Naive B cell (primary cell): ENCODE results near the gene SPI1. TPM values are rescaled to one million over a fixed set of nuclear protein-coding genes. Genes with fewer than 3 reads are reported as not detected.

Experiments
- ATAC-seq, 2 donors: fragments of 150-1000 bp; cut with Tn5 transposase; 2 replicates each; pipeline ENCODE4 v1.10.0; 2021; ENCODE audit warnings: low read depth in 2 of 2, mild to moderate bottlenecking in 2 of 2, moderate library complexity in 2 of 2
- DNase-seq: peaks from one replicate; pipeline ENCODE4 v3.0.0; 2022
- H3K27ac Mint-ChIP-seq, 6 donors: one replicate each; pipeline ENCODE4 v1.8.0; 2020 to 2022; ENCODE audit warnings: mild to moderate bottlenecking in 6 of 6, mixed read lengths in 6 of 6, moderate library complexity in 5 of 6, inconsistent platforms in 2 of 6
- H3K27me3 Mint-ChIP-seq, 3 donors: one replicate each; pipeline ENCODE4 v1.8.0; 2021 to 2022; ENCODE audit warnings: mixed read lengths in 3 of 3, mild to moderate bottlenecking in 1 of 3
- H3K36me3 Mint-ChIP-seq, 2 donors: one replicate each; pipeline ENCODE4 v1.8.0; 2020 to 2022; ENCODE audit warnings: mixed read lengths in 2 of 2, inconsistent platforms in 1 of 2, mild to moderate bottlenecking in 1 of 2
- H3K4me1 Mint-ChIP-seq, 3 donors: one replicate each; pipeline ENCODE4 v1.8.0; 2020 to 2022; ENCODE audit warnings: mixed read lengths in 3 of 3, inconsistent platforms in 1 of 3, mild to moderate bottlenecking in 1 of 3, moderate library complexity in 1 of 3
- H3K4me3 Mint-ChIP-seq, 8 donors: one replicate each; pipeline ENCODE4 v1.8.0; 2020 to 2022; ENCODE audit warnings: mild to moderate bottlenecking in 8 of 8, mixed read lengths in 8 of 8, moderate library complexity in 8 of 8, inconsistent platforms in 2 of 8
- H3K9me3 Mint-ChIP-seq, 7 donors: one replicate each; pipeline ENCODE4 v1.8.0; 2020 to 2022; ENCODE audit warnings: mixed read lengths in 7 of 7, mild to moderate bottlenecking in 5 of 7, inconsistent platforms in 2 of 7, moderate library complexity in 1 of 7
- polyA plus RNA-seq, 6 donors: library from polyadenylated mRNA; unstranded; fragments of 300-500 nt; fragmentation: Illumina TruSeq; gene quantifications; one replicate each; pipeline ENCODE4 v1.2.3, GENCODE V29; 2021; ENCODE audit warnings: low read depth in 6 of 6

SPI1 gene
- polyA plus RNA-seq, 6 donors from 2014 or later: 42.8 to 74.6 (median 51.7) TPM

- no peaks in the 10 kb centered on the region for H3K9me3 Mint-ChIP-seq
- DNase-seq (peak; percentile 53), ATAC-seq (no peak)
- H3K36me3 Mint-ChIP-seq: no peaks in the 10 kb centered on the region
- no peak overlapping the region for H3K4me3 Mint-ChIP-seq
- H3K4me1 Mint-ChIP-seq: peaks cover 22 to 37% (median 25%) of the 10 kb centered on the region in 3 donors
- H3K27ac Mint-ChIP-seq: no peak overlapping the region
- H3K27me3 Mint-ChIP-seq: no peaks in the 10 kb centered on the region
These were observed 33.8 kb upstream of the SPI1 start for GRCh38 chr11:47411884-47412746.

- H3K36me3 Mint-ChIP-seq: no peaks in the 10 kb centered on the region
- no peak for DNase-seq
- peaks cover 28 to 42% (median 33%) of the 10 kb centered on the region in 3 donors for H3K4me1 Mint-ChIP-seq
- ATAC-seq: no peak
- no peaks in the 10 kb centered on the region for H3K9me3 Mint-ChIP-seq
- peak overlapping the region in 1 of 6 donors; percentile 65 for H3K27ac Mint-ChIP-seq
- no peaks in the 10 kb centered on the region for H3K27me3 Mint-ChIP-seq
- peak overlapping the region in 3 of 8 donors; percentile 47 to 93 (median 50) for H3K4me3 Mint-ChIP-seq
These were observed 32.3 kb upstream of the SPI1 start for GRCh38 chr11:47410370-47411264.

- Mint-ChIP-seq H3K4me3 (peak overlapping the region; percentile 78 to 97 (median 92)), H3K4me1 (peaks cover 28 to 42% (median 33%) of the 10 kb centered on the region in 3 donors), H3K9me3 (no peaks in the 10 kb centered on the region), H3K27me3 (no peaks in the 10 kb centered on the region), H3K36me3 (no peaks in the 10 kb centered on the region), H3K27ac (peak overlapping the region; percentile 74 to 99 (median 94))
- DNase-seq (no peak), ATAC-seq (no peak)
These were observed 31.4 kb upstream of the SPI1 start for GRCh38 chr11:47409440-47410369.

GRCh38 chr11:47408598-47409439, 30.5 kb upstream of the SPI1 start:
- Mint-ChIP-seq H3K4me3 (peak overlapping the region; percentile 78 to 97 (median 92)), H3K27me3 (no peaks in the 10 kb centered on the region), H3K9me3 (no peaks in the 10 kb centered on the region), H3K36me3 (no peaks in the 10 kb centered on the region), H3K4me1 (peaks cover 25 to 37% (median 29%) of the 10 kb centered on the region in 3 donors), H3K27ac (peak overlapping the region; percentile 91 to 99 (median 94))
- ATAC-seq (no peak), DNase-seq (no peak)

GRCh38 chr11:47407746-47408590, 29.6 kb upstream of the SPI1 start, which contains the start of gene SLC39A13:
Gene SLC39A13, plus strand, starts transcription at chr11:47408590. Its CDS starts 1,505 bp downstream, at chr11:47410095.
- no peaks in the 10 kb centered on the region for H3K9me3 Mint-ChIP-seq
- peak within 1 kb of the TSS; percentile 88 to 97 (median 94) for H3K4me3 Mint-ChIP-seq
- ATAC-seq: peak; percentile 84
- no peaks in the 10 kb centered on the region for H3K27me3 Mint-ChIP-seq
- H3K36me3 Mint-ChIP-seq: no peaks in the 10 kb centered on the region
- DNase-seq: peak; percentile 98
- peak within 1 kb of the TSS; percentile 91 to 99 (median 94) for H3K27ac Mint-ChIP-seq
- H3K4me1 Mint-ChIP-seq: peaks cover 25 to 40% (median 29%) of the 10 kb centered on the region in 3 donors

GRCh38 chr11:47406896-47407745, 28.8 kb upstream of the SPI1 start:
- peaks cover 28 to 44% (median 32%) of the 10 kb centered on the region in 3 donors for H3K4me1 Mint-ChIP-seq
- H3K27ac Mint-ChIP-seq: peak overlapping the region in 5 of 6 donors; percentile 69 to 95 (median 90)
- peak overlapping the region; percentile 82 to 94 (median 93) for H3K4me3 Mint-ChIP-seq
- H3K36me3 Mint-ChIP-seq: no peaks in the 10 kb centered on the region
- ATAC-seq: no peak
- H3K9me3 Mint-ChIP-seq: no peaks in the 10 kb centered on the region
- no peak for DNase-seq
- no peaks in the 10 kb centered on the region for H3K27me3 Mint-ChIP-seq

- no peaks in the 10 kb centered on the region for H3K36me3 Mint-ChIP-seq
- H3K4me1 Mint-ChIP-seq: peaks cover 45 to 51% (median 46%) of the 10 kb centered on the region in 3 donors
- H3K27me3 Mint-ChIP-seq: no peaks in the 10 kb centered on the region
- no peak for DNase-seq
- no peaks in the 10 kb centered on the region for H3K9me3 Mint-ChIP-seq
- ATAC-seq: no peak
- peak overlapping the region in 3 of 6 donors; percentile 43 to 88 (median 82) for H3K27ac Mint-ChIP-seq
- H3K4me3 Mint-ChIP-seq: peak overlapping the region in 1 of 8 donors; percentile 41
These were observed 25.2 kb upstream of the SPI1 start for GRCh38 chr11:47403571-47403970.

- no peaks in the 10 kb centered on the region for H3K27me3 Mint-ChIP-seq
- H3K4me3 Mint-ChIP-seq: peak overlapping the region in 1 of 8 donors; percentile 12
- peaks cover 49 to 55% (median 50%) of the 10 kb centered on the region in 3 donors for H3K4me1 Mint-ChIP-seq
- peak overlapping the region in 4 of 6 donors; percentile 2 to 88 (median 62) for H3K27ac Mint-ChIP-seq
- DNase-seq: no peak
- no peaks in the 10 kb centered on the region for H3K9me3 Mint-ChIP-seq
- H3K36me3 Mint-ChIP-seq: no peaks in the 10 kb centered on the region
- no peak for ATAC-seq
These were observed 24.8 kb upstream of the SPI1 start for GRCh38 chr11:47403135-47403534.

GRCh38 chr11:47400768-47401279, 22.5 kb upstream of the SPI1 start:
- no peaks in the 10 kb centered on the region for H3K27me3 Mint-ChIP-seq
- no peaks in the 10 kb centered on the region for H3K9me3 Mint-ChIP-seq
- peak overlapping the region; percentile 57 to 97 (median 94) for H3K27ac Mint-ChIP-seq
- ATAC-seq (peak; percentile 61 to 72), DNase-seq (no peak)
- H3K4me3 Mint-ChIP-seq: peak overlapping the region; percentile 83 to 96 (median 84)
- H3K4me1 Mint-ChIP-seq: peaks cover 38 to 55% (median 53%) of the 10 kb centered on the region in 3 donors
- no peaks in the 10 kb centered on the region for H3K36me3 Mint-ChIP-seq
